ENCODE data around the gene LHB.
A peak's percentile ranks its signal among the peaks of the same experiment; 100 is the strongest.

The LHB gene

GRCh38 chr19:49006905-49007304 lies 10.0 kb downstream of the LHB start:
- no peak for DNase-seq

- DNase-seq, result no peak
Measured at GRCh38 chr19:49004964-49005614, 11.8 kb downstream of the LHB start.

GRCh38 chr19:49004133-49004532 lies 12.8 kb downstream of the LHB start:
- no peak for DNase-seq

GRCh38 chr19:48999481-49000325 lies 17.2 kb downstream of the LHB start:
- DNase-seq, result peak; percentile 73

- peak; percentile 60 for DNase-seq
Measured at GRCh38 chr19:48997972-48998371, 18.9 kb downstream of the LHB start.

GRCh38 chr19:48994035-48994386 lies 22.9 kb downstream of the LHB start:
- DNase-seq, result no peak

GRCh38 chr19:48993175-48994034 lies 23.5 kb downstream of the LHB start, which contains the start of the genes GYS1 and RUVBL2:
TSS of gene GYS1 (minus strand) at chr19:48993309. CDS start at chr19:48993112, 197 bp downstream.
TSS of gene RUVBL2 (plus strand) at chr19:48993887. CDS start at chr19:48993912, 25 bp downstream.
- DNase-seq, result peak; percentile 100

- DNase-seq, result no peak
Measured at GRCh38 chr19:48992581-48993174, 24.2 kb downstream of the LHB start.

GRCh38 chr19:48991873-48992580 lies 24.9 kb downstream of the LHB start:
- DNase-seq, result no peak

GRCh38 chr19:48991011-48991609 lies 25.8 kb downstream of the LHB start:
- no peak for DNase-seq

- no peak for DNase-seq
Measured at GRCh38 chr19:48990400-48990799, 26.5 kb downstream of the LHB start.

GRCh38 chr19:48989701-48990291 lies 27.1 kb downstream of the LHB start:
- DNase-seq, result no peak

GRCh38 chr19:48988860-48989259 lies 28.0 kb downstream of the LHB start:
- no peak for DNase-seq

- no peak for DNase-seq
Measured at GRCh38 chr19:48988286-48988685, 28.6 kb downstream of the LHB start.

- DNase-seq, result no peak
Measured at GRCh38 chr19:48987323-48987722, 29.6 kb downstream of the LHB start.

GRCh38 chr19:48986211-48986610 lies 30.7 kb downstream of the LHB start:
- DNase-seq, result no peak

- DNase-seq, result no peak
Measured at GRCh38 chr19:48985711-48986110, 31.2 kb downstream of the LHB start.

GRCh38 chr19:48982280-48982679 lies 34.6 kb downstream of the LHB start:
- DNase-seq, result no peak

GRCh38 chr19:48977061-48977460 lies 39.8 kb downstream of the LHB start:
- no peak for DNase-seq

- DNase-seq, result peak; percentile 57
Measured at GRCh38 chr19:48975947-48976847, 40.7 kb downstream of the LHB start.

Measured in activated CD4-positive, alpha-beta T cell treated with anti-CD3 and anti-CD28 coated beads, Interleukin-2, amount 50 U/mL, for 16 hours (primary cell).